ENCODE results near the gene IL17RE.
A peak's percentile ranks its signal among the peaks of the same experiment; 100 is the strongest.
"Not testable (repeated sequence)": the region's sequence is repeated elsewhere in the genome, so short reads cannot be mapped to it uniquely, and the experiment has no call there.

IL17RE gene

GRCh38 chr3:9933561-9934234 is 31.1 kb downstream of the IL17RE start, which contains the start of gene CRELD1:
Gene CRELD1 (plus strand): TSS chr3:9933834. CDS start chr3:9934439, 605 bp downstream.
- DNase-seq (ENCODE audit: low read depth in 2 of 2) = peak; percentile 94 to 96

DNA sequence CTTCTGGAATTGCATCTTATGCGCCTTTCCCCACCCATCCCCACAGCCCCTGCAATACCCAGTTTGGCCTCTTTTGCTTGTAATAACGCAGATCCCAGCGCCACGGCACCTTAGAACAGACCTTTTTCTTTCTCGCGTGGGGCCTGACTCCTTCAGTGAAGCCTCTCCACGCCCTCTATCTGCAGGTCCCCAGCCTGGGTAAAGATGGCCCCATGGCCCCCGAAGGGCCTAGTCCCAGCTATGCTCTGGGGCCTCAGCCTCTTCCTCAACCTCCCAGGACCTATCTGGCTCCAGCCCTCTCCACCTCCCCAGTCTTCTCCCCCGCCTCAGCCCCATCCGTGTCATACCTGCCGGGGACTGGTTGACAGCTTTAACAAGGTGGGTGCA is 31.6 kb downstream of the IL17RE start:
- no peak for DNase-seq (ENCODE audit: low read depth in 2 of 2)

DNA sequence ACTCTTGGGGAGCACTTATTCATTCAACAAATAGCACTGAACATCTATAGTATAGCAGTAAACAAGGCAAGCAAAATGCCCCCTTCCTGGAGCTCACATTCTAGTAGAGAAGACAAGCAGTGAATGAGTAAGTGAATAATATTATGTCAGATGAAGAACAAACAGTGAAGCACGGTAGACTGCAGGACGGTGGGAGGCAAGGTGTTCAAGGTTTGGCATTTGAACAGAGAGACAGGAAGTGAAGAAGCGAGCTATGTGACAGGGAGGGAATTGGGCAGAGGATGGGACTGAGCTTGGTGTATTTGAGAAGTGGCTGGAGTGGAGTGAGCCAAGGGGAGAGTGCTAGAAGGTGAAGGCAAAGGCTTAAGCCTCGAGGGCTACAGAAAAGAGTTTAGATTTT is 32.3 kb downstream of the IL17RE start:
- DNase-seq (ENCODE audit: low read depth in 2 of 2) = no peak

DNA sequence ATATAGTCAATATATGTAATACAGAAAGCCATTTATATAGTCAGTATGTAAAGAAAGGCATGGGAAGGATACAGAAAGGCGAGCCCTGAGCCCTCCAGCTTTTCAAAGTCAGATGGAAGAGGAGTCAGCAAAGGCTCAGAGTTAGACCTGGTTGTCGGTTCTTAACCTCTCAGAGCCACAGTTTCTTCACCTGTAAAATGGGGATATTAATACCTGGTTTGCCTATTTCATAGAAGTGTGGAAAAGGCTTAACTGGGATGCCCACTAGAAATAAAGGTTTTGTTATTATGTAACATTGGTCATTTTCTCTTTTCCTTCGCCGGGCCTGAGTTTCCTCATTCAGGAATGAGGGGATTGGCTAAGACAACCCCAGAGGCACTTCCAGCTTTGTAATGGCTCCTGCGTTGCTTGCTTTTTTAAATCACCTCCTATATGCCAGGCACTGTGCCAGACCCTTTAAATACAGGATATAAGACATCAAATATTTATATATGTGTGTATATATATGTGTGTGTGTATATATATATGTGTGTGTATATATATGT is 33.4 kb downstream of the IL17RE start:
- no peak for DNase-seq (ENCODE audit: low read depth in 2 of 2)

- DNase-seq (ENCODE audit: low read depth in 2 of 2) = no peak
Measured at GRCh38 chr3:9937486-9938238, 35.0 kb downstream of the IL17RE start.

GRCh38 chr3:9938966-9939365 is 36.3 kb downstream of the IL17RE start:
- DNase-seq (ENCODE audit: low read depth in 2 of 2) = no peak

- DNase-seq (ENCODE audit: low read depth in 2 of 2) = not testable (repeated sequence)
Measured at GRCh38 chr3:9939906-9940305, 37.3 kb downstream of the IL17RE start.

DNA sequence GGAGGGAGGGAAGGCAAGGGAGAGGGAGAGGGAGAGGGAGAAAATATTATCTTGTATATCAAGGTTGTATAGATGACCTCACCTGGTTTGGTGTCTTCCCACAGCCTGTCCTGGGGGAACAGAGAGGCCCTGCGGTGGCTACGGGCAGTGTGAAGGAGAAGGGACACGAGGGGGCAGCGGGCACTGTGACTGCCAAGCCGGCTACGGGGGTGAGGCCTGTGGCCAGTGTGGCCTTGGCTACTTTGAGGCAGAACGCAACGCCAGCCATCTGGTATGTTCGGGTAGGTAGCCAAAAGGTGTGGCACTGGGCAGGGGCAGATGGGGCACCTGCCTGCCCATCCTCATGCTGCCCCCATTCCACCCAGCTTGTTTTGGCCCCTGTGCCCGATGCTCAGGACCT is 38.1 kb downstream of the IL17RE start:
- DNase-seq (ENCODE audit: low read depth in 2 of 2) = no peak

GRCh38 chr3:9942164-9942563 is 39.5 kb downstream of the IL17RE start:
- DNase-seq (ENCODE audit: low read depth in 2 of 2) = no peak

DNA sequence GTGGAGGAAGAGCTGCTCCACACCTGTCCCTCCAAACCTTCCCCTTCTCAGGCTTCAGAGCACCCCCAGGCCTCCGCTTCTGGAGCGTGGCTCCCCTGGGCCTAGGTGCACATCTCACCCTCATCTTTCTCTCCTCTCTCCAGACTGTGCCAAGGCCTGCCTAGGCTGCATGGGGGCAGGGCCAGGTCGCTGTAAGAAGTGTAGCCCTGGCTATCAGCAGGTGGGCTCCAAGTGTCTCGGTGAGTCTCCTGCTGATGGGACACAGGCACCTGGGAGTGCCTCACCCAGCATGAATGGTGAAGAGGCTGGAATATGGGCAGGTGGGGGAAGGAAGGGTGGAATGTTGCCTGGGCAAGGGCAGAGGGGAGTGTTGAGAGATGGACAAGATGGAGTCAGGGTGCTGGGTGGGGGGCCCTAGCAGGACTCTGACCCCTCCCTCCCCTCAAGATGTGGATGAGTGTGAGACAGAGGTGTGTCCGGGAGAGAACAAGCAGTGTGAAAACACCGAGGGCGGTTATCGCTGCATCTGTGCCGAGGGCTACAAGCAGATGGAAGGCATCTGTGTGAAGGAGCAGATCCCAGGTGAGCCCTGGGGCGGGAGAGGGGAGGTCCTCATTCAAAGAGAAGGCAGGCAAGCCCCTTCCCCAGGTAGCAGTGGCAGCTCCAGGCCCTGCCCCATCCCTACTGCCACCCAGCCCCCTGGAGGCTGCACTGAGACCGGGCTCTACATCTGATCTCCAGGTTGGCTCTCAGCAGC is 40.5 kb downstream of the IL17RE start:
- no peak for DNase-seq (ENCODE audit: low read depth in 2 of 2)

DNA sequence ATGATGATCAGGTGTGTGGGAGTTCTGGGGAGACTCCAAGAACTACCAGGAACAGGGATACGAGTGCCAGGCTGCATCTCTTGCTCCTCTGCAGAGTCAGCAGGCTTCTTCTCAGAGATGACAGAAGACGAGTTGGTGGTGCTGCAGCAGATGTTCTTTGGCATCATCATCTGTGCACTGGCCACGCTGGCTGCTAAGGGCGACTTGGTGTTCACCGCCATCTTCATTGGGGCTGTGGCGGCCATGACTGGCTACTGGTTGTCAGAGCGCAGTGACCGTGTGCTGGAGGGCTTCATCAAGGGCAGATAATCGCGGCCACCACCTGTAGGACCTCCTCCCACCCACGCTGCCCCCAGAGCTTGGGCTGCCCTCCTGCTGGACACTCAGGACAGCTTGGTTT is 41.6 kb downstream of the IL17RE start:
- DNase-seq (ENCODE audit: low read depth in 2 of 2) = no peak

DNA sequence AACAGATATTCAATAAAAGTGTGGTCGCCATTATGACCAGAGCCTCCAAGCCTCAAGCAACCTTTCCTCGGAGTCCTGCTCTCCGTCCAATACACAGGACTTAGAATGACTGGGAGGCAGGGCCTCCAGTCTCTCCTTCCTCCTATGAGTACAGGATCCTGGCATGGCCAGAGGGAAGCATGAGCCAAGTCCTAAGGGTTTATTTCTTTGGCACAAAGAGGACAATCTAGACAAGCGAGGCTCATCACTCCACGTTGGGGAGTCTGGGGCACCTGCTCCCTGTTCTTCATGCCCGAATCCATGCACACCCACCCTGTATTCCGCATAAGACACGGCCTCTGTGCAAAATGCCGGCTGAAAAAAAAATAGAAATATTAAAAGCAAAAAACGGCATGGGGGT is 42.7 kb downstream of the IL17RE start:
- no peak for DNase-seq (ENCODE audit: low read depth in 2 of 2)

DNA sequence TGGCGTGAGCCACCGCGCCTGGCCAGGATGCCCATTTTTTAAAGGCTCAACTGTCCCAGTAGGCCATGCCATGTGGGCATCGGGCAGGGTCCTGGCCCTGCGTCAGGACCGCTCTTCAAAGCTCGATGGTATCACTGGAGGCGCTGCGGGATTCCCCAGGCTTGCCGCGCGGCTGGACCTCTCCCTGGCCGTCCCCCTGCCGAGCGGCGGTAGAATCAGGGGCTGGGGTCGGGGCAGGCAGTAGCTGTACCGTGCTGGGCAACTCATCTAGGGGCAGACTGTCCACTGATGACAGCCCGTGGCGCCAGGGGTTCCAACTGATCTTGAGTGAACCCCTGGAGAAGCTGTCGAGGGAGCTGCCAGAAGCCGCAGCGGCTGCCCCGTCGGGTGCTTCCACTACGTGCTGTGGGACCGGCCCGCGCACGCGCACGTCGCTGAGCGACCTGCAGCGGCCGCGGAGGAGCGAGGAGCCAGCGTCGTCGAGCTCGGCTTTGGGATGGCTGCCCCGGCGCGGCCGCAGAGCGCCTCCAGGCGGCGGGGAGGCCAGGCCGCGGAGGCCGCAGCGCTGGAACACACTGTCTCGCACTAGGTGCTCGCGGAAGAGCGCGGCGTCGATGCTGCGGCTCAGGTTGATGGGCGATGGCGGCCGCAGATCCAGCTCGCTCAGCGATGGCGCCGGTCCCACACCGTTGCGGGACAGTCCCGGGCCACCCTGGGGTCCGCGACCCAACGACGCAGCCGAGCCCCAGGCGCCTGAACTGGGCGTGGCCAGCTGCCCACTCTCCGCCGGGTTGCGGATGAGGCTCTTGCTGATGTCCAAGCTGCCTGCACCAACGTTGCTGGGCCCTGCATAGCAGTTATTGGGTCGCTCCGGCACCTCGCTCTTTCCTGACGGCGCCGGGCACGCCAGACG is 43.7 kb downstream of the IL17RE start:
- peak; percentile 62 to 75 for DNase-seq (ENCODE audit: low read depth in 2 of 2)

DNA sequence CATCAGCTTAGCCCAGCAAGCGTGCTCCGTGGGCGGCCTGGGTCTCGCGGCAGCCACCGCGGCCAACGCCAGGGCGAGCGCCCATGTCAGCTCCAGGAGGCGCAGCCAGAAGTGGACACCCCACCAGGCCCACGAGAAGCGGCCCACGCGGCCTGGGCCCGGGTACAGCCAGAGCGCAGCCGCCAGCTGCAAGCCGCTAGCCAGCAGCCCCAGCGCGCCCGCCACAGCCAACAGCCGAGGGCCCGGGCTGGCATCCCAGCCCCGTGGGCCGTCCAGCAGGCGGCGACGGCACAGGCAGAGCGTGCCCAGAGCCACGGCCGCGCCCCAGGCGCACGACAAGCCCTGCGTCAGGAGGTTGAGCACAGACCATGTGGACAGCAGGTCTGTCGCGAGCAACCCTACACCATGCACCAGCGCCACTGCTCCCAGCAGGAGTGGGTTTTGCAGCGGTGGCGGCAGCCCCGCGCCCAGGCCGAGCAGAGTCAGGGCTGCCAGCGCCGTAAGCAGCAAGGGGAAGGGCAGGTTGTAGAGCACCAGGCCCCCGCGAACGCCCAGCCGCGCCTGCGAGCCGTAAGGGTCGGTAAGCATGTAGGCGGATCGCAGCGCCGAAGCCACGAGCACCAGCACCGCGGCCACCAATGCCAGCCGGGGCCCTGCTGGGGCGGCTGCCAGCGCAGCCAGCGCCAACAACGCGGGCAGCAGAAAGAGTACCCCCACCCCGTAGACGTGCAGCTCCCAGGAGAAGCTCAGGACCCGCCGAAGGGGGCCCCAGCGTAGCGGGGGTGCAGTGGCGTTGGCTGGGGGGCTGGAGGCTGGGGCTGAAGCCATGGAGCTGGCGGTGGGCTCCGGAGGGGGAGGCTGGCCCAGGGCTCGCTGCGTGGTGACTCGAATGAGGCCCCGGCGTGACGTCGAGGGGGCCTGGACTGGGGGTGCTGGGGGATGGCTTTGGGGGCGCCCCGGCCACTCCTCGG is 44.7 kb downstream of the IL17RE start:
- no peak for DNase-seq (ENCODE audit: low read depth in 2 of 2)

DNA sequence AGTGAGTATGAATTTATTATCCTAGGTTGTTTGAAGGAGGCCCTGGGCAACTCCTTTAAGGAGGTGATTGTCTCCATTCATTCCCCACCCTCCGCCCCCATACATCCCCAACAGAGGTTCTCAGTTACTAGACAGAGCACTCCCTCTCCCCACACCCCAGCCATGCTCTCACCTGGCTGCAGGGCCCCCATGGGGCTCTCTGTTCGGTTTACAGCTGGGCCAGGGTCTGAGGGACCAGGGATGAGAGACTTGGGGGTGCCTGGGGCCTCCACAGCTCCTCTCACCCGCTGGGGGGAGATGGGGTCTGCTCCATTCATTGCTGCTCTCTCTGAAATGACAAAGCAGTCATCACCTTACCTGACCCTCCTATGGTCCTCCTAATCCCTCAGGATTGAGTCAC is 45.9 kb downstream of the IL17RE start:
- DNase-seq (ENCODE audit: low read depth in 2 of 2) = no peak

GRCh38 chr3:9949115-9949514 is 46.5 kb downstream of the IL17RE start:
- no peak for DNase-seq (ENCODE audit: low read depth in 2 of 2)

GRCh38 chr3:9949626-9950025 is 47.0 kb downstream of the IL17RE start:
- DNase-seq (ENCODE audit: low read depth in 2 of 2) = no peak

DNA sequence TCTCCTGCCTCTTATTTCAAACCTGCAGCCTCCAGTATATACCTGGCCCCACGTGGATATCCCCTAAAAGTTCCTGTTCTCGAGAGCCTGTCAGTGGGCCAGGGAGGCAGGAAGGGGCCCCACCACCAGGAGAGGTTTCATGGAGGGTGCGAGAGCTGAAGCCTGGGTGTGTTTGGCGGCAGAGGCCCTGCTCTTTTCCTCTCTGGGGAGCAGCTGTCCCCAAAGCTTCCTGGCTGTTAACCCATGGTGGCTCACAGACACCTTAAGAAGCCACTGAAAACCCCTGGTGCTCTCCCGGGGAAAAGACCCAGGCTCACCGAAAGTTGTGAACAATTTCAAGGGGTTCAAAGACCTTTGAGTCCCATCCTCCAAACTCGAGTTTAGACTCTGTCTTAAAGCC is 48.5 kb downstream of the IL17RE start:
- no peak for DNase-seq (ENCODE audit: low read depth in 2 of 2)

GRCh38 chr3:9951598-9951961 is 48.9 kb downstream of the IL17RE start:
- DNase-seq (ENCODE audit: low read depth in 2 of 2) = no peak
